Measurements from ENCODE around the gene CAMKMT.

DNA sequence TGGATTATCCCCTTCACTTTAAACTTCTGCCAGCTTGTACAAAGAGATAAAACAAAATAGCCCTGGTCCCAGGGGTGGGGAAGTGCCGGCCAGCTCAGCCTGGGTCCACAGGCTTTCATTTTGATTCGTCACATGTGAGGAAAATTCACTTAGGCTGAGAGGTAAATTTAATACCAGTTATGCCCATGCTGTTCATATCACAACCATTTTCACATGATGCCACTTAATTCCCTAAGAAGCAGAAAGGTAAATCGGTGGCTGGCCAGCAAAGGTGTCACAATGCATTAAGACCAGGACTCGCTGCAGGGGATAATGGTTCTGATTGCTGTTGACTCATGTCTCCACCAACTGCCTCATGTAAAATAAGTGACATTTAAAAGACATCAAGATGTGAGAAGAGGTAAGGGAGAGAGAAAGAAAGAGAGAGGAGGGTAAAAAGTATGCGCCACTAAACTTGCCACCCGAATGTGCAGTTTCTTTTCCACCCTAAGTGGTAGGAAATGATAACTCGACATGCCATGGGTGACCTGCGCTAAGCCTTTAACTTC is 318.8 kb downstream of the CAMKMT start:
- TF ChIP-seq, protein P1, sequence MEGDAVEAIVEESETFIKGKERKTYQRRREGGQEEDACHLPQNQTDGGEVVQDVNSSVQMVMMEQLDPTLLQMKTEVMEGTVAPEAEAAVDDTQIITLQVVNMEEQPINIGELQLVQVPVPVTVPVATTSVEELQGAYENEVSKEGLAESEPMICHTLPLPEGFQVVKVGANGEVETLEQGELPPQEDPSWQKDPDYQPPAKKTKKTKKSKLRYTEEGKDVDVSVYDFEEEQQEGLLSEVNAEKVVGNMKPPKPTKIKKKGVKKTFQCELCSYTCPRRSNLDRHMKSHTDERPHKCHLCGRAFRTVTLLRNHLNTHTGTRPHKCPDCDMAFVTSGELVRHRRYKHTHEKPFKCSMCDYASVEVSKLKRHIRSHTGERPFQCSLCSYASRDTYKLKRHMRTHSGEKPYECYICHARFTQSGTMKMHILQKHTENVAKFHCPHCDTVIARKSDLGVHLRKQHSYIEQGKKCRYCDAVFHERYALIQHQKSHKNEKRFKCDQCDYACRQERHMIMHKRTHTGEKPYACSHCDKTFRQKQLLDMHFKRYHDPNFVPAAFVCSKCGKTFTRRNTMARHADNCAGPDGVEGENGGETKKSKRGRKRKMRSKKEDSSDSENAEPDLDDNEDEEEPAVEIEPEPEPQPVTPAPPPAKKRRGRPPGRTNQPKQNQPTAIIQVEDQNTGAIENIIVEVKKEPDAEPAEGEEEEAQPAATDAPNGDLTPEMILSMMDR (IDR thresholded peaks at IDR 0.05) = no peak
- TF ChIP-seq POLR2AphosphoS5 (IDR thresholded peaks at IDR 0.05) (no peak), POLR2A (IDR thresholded peaks at IDR 0.05) (no peak)
